Uterus (tissue), 2 donors: ENCODE measurements around the gene KCNJ16.

Experiments
- POLR2A ChIP-seq, 2 donors: fragments of 450-650 bp; IDR thresholded peaks; one replicate each; pipeline ENCODE4 v1.6.1; 2016; ENCODE audit warnings: antibody characterized with exemption in 2 of 2, mild to moderate bottlenecking in 1 of 2, moderate library complexity in 1 of 2
- TF ChIP-seq, protein P1 (sequence below), 4 experiments: fragments of 200-600 bp in 2 of 4; fragments of 450-650 bp in 2 of 4; sonication (generic) in 2 of 4; IDR thresholded peaks; one replicate each; pipeline ENCODE4 v1.5.1; 2016 to 2019; ENCODE audit warnings: antibody characterized with exemption in 4 of 4, mild to moderate bottlenecking in 2 of 4, moderate library complexity in 1 of 4

DNA sequence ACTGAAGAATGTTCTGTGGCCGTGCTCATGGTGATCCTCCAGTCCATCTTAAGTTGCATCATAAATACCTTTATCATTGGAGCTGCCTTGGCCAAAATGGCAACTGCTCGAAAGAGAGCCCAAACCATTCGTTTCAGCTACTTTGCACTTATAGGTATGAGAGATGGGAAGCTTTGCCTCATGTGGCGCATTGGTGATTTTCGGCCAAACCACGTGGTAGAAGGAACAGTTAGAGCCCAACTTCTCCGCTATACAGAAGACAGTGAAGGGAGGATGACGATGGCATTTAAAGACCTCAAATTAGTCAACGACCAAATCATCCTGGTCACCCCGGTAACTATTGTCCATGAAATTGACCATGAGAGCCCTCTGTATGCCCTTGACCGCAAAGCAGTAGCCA lies 57.5 kb downstream of the KCNJ16 start:
- TF ChIP-seq, protein P1, sequence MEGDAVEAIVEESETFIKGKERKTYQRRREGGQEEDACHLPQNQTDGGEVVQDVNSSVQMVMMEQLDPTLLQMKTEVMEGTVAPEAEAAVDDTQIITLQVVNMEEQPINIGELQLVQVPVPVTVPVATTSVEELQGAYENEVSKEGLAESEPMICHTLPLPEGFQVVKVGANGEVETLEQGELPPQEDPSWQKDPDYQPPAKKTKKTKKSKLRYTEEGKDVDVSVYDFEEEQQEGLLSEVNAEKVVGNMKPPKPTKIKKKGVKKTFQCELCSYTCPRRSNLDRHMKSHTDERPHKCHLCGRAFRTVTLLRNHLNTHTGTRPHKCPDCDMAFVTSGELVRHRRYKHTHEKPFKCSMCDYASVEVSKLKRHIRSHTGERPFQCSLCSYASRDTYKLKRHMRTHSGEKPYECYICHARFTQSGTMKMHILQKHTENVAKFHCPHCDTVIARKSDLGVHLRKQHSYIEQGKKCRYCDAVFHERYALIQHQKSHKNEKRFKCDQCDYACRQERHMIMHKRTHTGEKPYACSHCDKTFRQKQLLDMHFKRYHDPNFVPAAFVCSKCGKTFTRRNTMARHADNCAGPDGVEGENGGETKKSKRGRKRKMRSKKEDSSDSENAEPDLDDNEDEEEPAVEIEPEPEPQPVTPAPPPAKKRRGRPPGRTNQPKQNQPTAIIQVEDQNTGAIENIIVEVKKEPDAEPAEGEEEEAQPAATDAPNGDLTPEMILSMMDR (IDR thresholded peaks at IDR 0.05), result no peak
- no peak for TF ChIP-seq POLR2A (IDR thresholded peaks at IDR 0.05)
